HG03354 (cell line): ENCODE measurements around the gene SPECC1L.
"Not testable (repeated sequence)": the region's sequence is repeated elsewhere in the genome, so short reads cannot be mapped to it uniquely, and the experiment has no call there.

Experiments used
- ATAC-seq: cut with Tn5 transposase; IDR thresholded peaks from one replicate; pipeline ENCODE4 v1.9.1; 2021; ENCODE audit warnings: mild to moderate bottlenecking; ENCODE audit not compliant: unreplicated experiment, poor library complexity, severe bottlenecking

SPECC1L gene

DNA sequence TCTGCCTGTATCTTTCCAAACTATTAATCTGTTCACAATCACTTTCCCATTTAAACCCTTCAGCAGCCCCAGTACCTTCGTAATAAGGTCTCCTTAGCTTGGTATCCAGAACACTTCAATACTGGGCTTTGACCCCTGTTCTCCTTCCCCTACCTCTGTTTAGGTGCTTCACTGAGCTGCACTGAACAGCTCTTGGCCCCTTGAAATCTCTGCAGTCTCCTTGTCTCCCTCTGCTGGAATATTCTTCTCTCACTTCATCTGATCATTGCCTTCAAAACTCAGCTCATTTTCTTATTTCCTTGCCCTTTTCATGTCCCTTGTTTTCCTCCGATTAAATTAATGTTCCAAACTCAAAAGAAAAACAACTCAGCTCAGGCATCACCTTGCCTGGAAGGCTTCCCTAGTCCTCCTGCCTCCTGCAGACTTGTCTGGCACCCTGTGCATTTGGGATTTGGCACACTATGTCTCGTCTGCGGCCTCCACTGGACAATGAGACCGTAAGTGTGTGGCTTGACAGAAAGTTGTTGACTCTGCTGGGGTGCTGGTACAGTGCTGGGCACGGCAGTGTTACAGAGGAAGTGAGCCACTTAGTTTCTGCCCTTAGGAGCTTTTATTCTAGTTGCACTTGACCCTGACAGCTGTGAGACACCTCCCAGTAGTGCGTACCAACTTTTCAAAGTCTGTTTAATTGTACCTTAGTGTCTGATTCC lies 4.2 kb downstream of the SPECC1L start:
- not testable (repeated sequence) for ATAC-seq

DNA sequence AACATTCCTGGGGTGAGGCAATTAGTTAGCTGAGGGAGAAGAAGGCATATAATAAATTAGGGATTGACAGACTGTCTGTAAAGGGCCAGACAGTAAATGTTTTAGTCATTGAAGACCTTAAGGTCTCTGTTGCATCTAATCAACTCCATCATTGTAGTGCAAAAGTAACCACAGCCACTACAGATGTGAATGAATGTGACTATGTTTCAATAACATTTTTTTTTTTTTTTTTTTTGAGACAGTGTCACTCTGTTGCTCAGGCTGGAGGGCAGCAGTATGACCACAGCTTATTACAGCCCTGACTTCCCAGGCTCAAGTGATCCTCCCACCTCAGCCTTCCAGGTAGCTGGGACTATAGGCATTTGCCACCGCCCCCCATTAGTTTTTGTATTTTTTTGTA lies 9.7 kb downstream of the SPECC1L start:
- not testable (repeated sequence) for ATAC-seq

DNA sequence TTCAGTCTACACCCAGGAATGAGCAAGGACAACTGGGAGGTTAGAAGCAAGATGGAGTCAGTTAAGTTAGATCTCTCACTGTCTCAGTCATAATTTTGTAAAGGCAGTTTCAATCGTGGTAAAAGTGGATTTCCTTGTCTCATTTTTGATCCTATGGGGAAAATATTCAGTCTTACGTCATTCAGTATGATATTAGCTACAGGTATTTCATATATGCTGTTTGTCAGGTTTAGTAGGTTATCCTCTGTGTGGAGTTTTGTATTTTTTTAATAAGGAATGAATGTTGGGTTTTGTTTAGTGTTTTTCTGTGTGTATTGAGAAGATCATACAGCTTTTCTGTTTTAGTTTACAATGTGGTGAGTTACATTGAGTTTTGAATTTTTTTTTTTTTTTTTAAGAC lies 11.8 kb downstream of the SPECC1L start:
- no peak for ATAC-seq

DNA sequence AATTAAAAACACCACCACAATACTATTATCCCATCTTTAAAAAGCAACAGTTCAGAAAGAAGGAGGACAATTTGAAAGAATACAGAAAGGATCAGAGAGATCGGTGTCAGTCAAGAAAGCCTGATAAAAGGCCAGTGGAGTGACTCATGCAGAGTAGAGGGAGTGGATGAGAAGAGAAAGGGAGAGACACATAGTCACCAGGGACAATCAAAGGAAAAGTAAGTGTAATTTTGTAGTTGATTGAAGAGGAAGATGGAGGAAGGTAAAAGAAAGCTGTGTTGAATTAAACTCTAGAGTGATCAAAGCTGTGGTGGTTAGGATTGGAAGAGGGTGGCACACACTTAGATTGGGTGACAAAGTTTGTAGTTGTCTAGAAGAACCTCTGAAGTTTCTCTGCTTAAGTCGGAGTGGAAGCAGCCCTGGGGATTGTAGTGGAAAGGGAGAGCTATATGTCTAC lies 14.1 kb downstream of the SPECC1L start:
- no peak for ATAC-seq

DNA sequence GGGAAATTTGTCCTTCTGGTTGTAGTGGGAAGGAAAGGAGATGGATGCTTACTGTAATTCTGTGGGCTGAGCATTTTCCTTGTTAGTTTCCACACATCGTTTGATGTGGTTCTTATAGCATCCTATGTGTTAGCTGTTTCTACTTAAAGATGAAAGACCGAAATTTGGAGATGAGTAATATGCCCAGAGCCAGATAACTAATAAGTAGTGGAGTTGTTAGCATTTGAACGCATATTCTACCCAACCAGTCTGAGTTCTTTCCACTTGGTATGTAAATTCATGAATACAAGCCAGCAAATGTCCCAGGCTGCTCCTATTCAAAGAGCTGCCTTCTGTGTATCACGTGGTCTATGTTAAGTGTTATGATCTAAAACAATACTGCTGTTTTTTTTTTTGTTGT lies 14.6 kb downstream of the SPECC1L start:
- ATAC-seq, result no peak

DNA sequence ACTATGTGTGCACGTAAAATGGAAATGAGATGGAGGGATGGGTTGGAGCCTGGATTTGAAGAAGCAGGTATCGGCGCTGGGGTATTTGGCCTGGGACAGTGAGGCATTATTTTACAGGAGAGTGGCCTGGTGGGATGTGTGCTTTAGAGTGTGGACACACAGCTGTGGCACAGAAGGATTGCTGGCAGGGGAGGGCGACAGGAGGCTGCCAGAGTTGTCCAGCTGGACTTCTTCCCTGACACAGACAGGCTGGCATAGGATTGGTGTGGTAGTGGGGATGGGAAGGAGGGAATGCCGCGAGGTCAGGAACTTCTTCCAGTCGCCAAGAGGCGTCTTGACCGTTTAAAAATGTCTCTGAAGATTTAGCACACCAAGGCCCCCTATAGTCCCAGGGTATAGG lies 16.6 kb downstream of the SPECC1L start:
- not testable (repeated sequence) for ATAC-seq

DNA sequence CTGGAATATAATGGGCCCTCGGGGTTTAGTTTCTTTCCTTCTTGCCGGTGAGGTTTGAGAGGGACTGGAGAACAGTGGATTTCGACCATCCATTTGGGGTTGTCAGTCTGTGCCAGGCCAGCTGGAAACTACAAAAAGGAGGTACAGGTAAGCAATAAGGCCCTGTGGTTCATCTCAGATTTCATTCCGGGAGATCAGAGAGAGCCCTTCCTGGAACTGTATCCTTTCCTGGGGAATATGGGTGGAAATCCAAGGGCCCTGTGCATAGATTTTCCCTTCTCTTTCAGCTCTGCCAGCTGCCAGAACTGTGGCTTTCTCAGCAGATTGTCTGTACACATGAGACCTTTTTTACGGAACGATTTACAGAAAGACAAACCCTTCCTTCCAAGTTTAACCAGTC lies 17.2 kb downstream of the SPECC1L start:
- ATAC-seq, result not testable (repeated sequence)

DNA sequence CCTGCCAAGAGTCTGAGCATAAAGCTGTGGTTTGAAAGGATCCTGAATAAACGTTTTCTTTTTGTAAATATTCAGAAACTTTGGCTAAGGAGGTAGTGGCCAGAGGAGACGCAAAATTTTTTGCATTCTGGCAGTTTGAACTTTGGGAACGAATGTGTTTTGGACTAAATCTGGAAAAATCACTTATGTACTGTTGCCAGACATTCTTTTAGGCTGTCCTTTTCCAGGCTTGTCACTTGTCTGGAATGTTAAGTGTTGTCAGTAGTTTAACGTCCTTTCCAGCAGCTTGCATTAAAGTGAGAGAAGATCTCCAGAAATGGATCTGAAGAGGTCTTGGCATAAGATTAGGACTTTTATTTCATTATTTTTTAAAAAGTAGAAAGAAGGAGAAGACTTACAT lies 18.5 kb downstream of the SPECC1L start:
- no peak for ATAC-seq

DNA sequence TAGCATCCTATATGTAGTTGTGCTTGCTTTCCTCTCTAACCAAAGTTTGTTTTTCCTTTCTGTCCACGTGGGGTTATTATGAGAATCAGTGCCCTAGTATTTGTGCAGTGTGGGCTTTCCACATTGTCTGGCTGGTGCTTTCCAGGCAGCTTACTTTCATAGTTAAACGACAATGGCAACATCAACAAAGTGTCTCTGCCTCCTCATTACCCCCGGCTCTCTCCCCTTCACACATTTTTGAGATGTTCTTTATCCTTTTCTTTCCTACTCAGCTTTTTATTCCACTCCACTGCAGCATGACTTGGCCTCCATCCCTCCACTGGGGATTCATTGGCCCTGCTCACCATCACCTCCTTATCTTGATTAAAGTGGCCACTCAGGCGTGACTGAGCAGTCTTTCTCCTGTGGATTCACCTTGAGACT lies 19.1 kb downstream of the SPECC1L start:
- ATAC-seq, result no peak

DNA sequence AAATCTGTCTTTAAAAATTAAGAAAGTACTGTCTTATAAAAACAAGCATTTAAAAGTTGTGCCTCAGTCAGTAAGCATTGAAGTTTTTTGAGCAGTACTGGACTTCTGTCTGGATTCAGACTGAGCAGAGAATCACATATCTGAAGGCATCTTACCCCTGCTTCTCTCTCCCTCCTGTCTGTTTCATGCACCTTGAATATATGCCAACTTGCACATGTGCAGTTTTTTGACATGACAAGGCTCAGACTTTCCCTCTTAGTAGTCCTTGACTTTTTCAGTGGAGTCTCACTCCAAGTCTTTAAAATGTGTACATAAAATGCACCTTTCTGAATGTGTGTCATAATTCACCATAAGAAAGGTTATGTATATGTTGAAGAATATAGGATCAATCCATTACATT lies 19.8 kb downstream of the SPECC1L start:
- no peak for ATAC-seq

DNA sequence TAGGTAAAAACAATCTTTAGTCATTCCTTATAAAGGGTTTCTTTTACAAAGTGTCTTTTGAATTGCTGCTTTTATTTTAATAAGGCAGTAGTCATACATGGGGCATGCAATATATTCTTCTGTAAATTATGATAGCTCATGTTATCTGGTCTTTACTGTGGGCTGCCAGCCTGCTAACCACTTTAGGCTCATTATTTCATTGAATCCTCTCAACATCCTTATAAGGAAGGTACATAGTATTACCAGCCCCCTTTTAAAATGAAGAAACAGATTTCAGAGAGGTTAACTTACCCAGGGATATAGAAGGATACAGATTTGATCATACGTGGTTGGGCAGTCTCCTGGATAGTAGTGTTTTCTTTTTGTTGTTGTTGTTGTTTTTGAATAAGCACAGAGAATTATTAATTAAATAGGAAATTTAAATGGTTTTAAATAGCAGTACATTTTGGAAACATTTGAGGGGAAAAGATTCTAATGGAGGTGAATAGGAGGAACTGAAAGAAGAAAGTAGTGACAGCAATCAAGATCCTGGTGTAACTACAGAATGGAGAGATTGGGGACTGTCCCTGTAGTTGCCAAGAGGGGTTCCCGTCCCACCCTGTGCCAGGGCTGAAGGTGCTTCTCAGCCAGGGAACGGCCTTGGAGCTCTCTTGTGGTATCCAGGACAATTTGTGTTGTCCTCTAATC lies 21.0 kb downstream of the SPECC1L start:
- ATAC-seq, result no peak

DNA sequence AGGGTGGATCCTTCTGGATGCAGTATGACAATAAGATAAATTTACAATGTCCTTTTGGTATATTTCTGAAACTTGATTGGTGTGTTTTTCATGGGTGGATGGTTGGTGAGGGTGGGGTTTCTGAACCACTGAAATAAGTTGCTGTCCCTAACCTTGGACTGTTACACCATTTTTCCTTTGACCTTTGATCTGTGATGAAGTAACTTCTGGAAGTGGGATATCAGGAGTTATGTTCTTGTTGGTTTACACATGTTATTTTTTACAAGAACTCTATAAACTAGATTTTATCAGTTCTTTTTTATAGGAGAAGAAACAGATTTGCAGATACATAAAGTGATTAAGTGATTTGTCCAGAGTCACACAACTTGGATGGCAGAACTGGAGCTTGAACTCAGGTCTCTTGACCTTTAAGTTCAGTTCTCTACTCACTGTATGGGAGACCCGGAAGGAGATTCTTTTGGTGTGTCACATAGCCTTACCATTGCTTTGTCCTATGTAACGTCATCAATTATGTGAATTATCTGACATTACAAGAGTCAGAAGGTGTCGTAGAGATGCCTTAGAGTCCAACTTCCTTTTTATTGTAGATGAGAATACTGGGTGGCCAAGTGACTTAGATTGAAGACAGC lies 21.7 kb downstream of the SPECC1L start:
- ATAC-seq, result not testable (repeated sequence)

DNA sequence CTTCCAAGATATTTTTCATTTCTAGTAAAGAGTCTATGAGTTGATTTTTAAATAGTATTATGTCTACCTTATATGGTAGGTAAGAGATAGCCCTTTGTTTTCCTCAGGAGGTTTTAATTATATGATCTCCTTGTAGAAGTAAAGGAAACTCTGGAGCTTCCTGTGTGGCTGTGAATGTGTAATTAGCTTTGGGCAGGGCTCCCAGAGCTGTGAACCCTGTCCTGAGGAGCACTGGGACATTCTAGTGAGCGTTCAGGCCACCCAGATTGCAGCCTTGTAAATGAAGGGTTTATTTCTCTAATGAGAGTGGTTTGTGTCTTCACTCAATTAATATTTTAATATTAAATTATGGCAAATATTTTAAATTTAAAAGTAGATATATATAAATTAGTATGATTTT lies 24.3 kb downstream of the SPECC1L start:
- not testable (repeated sequence) for ATAC-seq

DNA sequence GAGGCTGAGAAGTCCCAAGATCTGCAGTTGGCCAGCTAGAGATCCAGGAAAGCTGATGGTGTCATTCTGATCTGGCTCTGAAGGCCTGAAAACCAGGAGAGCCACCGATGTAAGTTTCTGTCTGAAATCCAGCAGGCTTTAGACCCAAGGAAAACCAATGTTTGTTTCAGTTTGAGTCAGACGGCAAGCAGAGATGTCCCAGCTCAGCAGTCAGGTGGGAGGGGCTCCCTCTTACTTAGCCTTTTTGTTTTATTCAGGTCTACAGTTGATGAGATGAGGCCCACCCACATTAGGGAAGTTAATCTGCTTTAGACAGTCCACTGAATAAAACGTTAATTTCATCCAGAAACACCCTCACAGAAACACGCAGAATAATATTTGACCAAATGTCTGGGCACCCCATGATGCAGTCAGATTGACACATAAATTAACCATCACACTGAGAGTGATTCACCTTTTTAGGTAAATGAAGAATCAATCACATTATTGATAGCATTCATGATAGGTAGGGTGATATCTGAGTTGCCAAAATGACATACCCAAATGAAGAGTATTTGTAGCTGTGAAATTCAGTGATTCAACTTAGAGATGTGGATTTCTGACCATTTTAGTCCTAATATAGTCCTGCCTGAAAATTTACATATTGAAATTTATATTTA lies 28.0 kb downstream of the SPECC1L start:
- ATAC-seq, result not testable (repeated sequence)

DNA sequence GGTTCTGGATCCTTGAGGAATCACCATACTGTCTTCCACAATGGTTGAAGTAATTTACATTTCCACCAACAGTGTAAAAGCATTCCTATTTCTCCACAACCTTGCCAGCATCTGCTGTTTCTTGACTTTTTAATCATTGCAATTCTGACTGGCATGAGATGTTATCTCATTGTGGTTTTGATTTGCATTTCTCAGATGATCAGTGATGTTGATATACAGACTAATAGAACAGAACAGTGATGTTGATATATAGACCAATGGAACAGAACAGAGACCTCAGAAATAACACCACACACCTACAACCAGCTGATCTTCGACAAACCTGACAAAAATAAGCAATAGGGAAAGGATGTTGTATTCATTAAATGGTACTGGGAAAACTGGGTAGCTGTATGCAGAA lies 29.9 kb downstream of the SPECC1L start:
- not testable (repeated sequence) for ATAC-seq

DNA sequence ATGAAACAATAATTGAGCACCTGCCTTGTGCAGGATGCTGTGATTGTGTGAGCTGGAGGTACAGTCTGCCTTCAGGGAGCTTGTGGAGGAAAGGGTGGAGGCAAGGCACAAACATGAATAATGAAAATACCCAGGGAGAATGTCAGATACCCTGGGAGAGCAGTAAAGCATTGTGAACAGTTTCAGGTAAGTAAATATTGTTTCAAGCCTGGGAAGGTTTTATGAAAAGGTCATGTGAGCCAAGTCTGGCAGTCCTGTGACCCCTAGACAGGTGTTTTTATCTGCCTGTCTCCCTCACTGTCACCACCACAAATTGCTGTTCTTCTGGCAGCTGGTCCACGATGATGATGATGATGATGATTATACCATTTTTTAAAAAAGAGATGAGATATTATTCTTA lies 32.0 kb downstream of the SPECC1L start:
- ATAC-seq, result no peak

DNA sequence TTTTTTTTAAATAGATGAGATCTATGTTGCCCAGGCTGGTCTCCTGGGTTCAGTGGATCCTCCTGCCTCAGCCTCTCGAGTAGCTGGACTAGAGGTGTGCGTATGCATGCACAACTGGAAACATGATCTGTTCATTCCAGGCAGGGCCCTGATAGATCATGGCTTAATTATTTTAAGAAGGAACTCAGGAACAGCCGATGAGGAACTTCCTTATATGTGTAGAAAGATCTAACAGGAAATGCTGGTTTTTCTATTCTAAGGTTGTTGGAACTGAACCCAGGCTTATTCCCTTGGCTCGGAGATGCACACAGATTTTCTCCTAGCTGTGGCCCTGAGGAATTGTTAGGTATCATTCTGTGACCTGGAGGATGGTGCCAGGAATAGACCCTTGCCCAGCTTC lies 32.4 kb downstream of the SPECC1L start:
- no peak for ATAC-seq

DNA sequence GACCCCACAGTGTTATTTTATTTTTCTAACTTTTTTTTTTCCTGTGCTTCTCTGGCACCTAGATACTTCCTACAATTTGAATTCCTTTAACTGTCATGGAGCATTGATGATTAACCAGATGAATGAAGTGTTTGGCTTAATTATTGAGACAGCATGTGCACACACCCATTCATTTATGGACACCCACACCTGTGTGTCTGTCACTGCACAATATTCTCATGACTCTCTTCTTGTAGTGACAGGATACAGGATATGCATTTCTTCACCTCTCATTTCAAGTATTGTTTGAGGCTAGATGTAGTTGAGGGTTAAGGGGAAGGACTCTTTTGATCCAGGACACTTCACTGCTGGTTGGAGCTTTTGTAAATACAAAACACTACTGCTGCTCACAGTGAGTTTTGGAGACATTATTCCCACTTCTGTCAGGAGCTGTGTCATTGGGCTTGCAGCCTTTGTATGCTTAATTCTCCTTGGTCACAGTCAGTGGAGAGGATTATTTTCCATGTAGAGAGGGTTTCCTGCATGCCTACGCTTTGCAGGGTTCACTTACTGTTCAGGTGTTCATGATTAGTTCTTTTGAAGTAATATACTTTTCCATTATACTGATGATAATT lies 33.5 kb downstream of the SPECC1L start:
- no peak for ATAC-seq

DNA sequence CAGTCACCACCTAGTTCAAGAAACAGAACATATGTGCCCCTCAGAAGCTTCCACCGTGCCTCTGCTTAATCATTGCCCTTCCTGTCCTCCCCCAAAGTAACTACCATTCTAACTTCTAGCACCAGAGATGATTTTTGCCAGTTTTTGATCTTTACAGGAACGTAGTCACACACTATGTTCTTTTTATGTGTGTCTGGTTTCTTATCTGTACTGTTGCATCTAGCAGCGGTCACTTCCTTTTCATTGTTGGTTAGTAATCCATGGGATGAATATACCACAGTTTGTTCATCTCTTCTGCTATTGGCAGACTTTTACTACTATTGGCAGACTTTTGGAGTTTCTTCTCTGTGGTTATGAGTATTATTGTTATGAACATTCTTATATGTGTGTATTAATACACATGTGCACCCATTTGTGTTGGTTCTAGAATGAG lies 34.6 kb downstream of the SPECC1L start:
- no peak for ATAC-seq

DNA sequence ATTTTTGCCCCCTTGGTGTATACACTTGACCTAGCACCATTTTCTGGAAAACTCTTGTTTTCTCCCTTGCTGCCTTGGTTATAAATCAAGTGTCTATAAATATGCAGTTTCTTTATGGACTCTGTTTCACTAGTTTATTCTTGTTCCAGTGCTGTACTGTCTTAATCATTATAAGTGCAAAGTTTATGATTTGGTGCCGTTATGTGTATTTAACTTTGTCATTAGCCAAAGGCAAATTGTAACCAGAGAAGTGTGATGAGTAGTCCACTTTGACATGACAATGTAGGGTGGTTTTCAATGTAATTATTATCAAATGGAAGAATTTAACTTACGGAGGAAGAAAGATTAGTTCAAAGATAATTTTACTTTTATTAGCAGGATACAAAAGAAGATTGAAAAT lies 40.3 kb downstream of the SPECC1L start:
- no peak for ATAC-seq
